ENCODE results near the gene ST14.
"Not testable (repeated sequence)": the region's sequence is repeated elsewhere in the genome, so short reads cannot be mapped to it uniquely, and the experiment has no call there.

GRCh38 chr11:130245375-130245774 lies 85.8 kb downstream of the ST14 start:
- not testable (repeated sequence) for TF ChIP-seq EZH2 (IDR thresholded peaks at IDR 0.05); POLR2AphosphoS5 (IDR thresholded peaks at IDR 0.05; ENCODE audit: borderline replicate concordance, low read depth, low read length)

Data from SK-N-MC (cell line).